Measurements from ENCODE around the gene AHCY.
"Not testable (repeated sequence)": the region's sequence is repeated elsewhere in the genome, so short reads cannot be mapped to it uniquely, and the experiment has no call there.

Gene AHCY

DNA sequence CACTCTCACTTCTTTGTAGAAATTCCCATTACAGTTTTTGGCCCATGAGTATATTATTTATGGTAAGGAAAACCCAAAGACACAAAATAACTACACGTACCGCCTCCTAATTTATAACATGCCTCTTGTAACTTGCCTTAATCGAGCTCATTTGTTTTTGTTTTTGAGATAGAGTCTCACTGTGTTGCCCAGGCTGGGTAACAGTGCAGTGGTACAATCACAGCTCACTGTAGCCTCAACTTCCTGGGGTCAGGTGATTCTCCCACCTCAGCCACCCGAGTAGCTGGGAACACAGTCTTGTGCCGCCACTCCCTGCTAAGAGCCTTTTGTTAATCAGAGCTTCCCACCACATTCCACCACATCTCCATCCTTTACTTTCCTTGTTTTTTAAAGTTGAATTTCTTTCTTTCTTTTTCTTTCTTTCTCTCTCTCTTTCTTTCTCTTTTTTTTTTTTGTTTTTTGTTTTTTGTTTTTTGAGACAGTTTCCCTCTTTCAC, 46.5 kb downstream of the AHCY start:
- DNase-seq (ENCODE audit: low read depth in 2 of 2): no peak

DNA sequence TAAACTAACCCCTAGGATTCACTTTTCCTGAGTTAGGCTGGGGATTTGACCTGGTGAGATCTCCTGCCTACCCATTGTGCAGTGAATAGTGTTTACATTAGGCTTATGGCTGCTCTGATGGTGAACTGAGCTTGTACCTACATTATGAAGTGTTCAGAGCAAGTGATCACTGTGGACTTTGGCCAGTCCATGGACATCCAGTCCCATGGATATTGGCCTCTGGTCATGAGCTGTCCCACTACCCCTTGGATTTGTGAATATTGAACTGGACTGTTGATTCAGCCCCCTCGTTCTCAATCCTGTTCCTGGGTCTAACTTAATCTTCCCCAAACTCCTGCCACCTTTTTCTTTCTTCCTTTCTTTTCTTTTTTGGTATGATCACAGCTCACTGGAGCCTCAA, 48.2 kb downstream of the AHCY start:
- no peak for DNase-seq (ENCODE audit: low read depth in 2 of 2)

DNA sequence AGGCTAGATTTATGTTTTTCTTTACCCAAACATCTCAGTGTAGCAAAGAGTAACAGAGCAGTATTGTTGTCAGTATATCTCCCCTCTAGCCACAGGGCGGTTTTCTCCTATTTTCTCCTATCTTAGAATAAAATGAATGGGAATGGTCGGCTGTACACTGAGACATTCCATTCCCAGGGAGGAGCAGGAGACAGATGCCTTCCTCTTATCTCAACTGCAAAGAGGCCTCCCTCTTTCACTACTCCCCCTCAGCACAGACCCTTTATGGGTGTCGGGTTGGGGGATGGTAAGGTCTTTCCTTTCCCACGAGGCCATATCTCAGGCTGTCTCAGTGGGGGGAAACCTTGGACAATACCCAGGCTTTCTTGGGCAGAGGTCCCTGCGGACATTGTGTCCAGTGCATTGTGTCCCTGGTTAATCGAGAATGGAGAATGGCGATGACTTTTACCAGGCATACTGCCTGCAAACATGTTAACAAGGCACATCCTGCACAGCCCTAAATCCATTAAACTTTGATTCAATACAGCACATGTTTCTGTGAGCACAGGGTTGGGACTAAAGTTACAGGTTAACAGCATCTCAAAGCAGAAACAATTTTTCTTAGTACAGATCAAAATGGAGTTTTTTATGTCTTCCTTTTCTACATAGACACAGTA, 50.6 kb downstream of the AHCY start:
- not testable (repeated sequence) for DNase-seq (ENCODE audit: low read depth in 2 of 2)

DNA sequence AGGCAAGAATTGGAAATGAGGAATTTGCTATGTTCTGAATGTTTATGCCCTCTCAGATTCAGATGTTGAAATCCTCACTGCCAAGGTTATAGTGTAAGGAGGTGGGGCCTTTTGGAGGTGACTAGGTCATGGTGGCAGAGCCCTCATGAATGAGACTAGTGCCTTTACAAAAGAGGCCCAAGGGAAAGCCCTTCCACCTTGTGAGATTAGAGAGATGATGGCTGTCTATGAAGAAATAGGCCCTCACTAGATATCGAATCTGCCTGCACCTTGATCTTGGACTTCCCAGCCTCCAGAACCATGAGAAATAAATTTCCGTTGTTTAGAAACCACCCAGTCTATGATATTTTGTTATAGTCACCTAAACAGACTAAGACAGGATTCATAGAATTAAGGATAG, 51.5 kb downstream of the AHCY start:
- no peak for DNase-seq (ENCODE audit: low read depth in 2 of 2)

DNA sequence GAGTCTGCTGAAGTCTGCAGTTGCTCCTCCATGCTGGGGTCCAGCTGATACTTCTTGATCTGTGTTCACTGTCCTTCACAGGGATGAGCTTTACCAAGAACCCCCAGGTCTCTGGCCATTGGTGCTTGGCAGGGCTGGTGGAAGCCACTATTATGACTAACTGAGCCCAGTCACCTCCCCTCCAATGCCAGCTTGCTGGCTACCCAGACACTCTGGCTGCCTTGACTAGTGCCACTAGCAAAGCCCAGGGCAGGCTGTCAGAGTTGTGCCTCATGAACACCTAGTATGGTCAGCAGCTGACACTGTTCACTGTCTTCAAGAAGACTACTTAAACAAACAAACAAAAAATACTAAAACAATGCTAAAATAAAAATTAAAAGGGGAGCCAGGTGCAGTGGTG, 53.1 kb downstream of the AHCY start:
- DNase-seq (ENCODE audit: low read depth in 2 of 2): no peak

DNA sequence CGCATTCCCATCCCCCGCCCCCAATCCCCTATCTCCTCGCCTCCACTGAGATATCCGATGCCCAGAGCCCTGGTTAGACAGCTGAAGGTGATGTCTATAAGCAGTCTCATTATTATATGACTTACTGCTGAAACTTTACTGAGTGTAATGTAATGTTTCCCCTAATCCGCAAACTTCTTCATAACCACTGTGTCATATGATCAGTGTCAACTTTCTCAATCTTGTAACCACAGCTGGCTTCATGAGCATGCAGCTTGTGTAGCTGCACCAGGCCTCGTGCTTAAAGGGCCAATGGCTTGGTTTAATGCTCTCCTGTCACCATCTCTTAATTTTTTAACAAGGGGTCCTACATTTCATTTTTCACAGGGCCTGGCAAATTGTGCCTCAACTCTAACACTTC, 53.9 kb downstream of the AHCY start:
- no peak for DNase-seq (ENCODE audit: low read depth in 2 of 2)

DNA sequence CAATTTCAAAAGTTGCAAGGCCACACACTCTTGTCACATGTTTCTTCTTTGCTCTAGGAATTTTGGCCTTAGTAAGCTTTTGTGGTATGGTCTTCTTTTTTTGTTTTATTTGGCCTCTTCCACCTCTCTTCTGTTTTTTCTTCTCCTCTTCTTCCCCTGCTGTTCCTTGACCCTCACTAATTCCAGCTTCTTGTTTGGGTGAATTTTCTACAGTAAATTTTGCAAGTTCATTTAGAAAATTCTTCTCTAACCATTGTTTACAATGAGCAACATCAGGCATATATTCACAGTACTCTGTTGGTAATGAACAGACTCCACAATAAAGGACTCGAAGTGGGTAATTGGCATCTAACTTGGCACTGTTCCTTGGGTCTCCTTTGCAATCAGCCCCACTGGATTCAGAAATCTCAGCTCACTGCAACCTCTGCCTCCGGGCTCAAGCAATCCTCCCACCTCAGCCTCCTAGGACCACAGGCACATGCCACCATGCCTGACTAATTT, 57.0 kb downstream of the AHCY start:
- no peak for DNase-seq (ENCODE audit: low read depth in 2 of 2)

DNA sequence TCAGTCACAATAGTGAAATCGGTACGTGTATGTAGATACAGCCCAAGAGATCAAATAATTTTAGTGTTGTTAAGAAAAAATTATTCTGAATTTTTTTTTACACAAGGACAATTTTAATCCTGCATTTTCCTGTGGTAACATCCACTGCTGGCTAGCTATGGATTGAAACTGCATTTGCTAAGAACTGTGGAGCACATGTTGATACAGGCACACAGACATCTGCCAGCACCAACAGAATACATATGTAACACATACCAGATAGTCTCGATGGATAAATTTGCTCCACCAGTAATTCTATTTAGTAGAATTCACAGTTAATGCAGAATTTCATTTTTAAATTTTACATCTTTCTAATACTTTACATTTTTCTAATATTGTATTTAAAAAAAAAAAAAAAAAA, 59.8 kb downstream of the AHCY start:
- no peak for DNase-seq (ENCODE audit: low read depth in 2 of 2)

DNA sequence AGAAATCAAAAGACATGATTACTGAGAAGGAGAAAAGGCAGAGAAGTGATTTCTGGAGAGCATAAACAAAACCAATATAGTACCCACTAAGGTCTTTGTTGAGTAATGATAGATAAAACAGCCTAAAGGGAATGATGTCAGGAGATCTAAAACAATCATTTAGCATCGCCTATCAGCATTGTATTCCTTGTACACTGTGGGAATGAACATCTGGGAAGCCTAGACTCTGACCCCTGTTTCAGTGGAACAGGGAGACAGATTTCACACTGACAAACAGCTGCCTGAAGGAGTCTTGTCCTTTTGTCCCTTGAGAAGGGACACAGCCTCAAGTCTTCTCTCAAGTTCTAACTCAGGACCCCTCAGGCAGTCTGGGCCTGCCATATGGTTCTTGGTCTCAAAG, 60.3 kb downstream of the AHCY start:
- no peak for DNase-seq (ENCODE audit: low read depth in 2 of 2)

DNA sequence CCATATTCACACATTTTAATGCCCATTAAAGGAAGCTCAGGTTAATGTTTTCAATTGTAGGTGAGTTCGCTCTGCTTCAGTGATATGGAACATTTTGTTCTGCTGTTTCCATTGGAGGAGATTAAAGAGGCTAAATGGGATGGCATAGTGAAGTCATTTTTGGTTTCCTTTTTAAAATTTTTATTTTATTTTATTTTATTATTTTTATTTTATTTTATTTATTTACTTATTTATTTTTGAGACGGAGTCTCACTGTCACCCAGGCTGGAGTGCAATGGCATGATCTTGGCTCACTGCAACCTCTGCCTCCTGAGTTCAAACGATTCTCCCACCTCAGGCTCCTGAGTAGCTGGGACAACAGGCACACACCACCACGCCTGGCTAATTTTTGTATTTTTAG, 61.1 kb downstream of the AHCY start:
- not testable (repeated sequence) for DNase-seq (ENCODE audit: low read depth in 2 of 2)

DNA sequence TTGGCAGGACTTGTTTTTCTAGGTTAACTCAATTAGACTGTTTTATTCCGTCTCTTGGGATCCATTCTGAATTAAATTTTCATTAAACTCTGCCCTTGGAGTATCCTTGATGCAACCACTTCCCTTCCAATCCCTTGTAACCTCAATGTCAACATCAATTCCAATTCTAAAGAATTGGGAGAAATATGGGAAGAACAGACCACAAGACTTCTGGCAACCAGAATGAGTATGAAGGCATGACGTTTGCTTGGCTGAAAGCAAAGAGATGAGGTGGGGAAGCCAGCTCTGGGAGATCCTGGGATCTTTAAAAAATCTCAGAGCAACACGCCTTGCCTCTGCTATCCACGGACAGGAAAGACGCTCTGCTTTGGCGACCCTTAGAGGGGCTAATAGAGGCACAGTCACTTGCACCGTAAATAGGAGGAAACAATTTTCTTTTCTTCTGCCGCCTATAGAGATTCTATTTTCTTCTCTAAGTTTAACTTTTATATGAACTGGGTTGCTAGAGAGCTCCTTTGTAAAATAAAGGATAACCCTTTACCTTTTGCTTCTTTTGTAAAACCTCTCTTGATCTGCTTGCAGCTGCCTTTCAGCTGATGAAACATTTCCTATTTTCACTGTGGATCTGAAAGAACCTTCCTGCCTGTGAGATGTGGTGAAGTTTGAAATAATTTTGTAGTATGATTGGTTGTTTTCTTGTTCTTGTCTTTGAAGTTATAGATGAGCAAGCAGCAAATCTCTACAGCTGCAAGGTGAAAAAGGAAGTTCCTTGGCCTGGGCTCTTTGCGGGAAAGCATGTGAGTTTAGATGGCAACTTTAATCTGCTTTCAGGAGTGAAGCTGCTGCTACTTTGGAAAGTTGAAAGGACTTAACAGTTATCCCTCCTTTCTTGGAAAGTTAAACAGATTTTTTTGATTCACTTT, 62.2 kb downstream of the AHCY start, which contains the start of gene ASIP:
TSS of gene ASIP (plus strand) at position 731 of the 923 bp plus-strand sequence. CDS start 18,952 bp downstream, outside the sequence.
- DNase-seq (ENCODE audit: low read depth in 2 of 2): no peak

DNA sequence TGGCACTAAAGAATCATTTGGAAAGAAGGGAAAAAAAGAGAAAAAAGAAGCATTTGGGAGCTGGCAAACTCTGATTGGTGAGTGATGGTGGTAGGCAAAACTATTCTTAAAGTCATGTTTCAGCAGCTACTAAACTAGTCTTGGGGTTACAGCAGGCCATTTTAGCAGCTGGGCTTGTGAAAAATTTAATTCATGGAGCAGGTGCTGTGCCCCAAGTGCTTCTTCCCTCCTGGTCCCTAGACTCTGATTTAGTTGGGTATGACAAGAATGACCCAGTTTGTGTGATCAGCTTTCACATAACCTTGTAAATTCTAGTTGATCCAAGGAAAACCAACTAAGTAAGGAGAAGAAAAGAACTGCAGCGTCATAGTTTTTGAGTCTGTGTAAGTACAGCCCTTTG, 63.0 kb downstream of the AHCY start:
- no peak for DNase-seq (ENCODE audit: low read depth in 2 of 2)

DNA sequence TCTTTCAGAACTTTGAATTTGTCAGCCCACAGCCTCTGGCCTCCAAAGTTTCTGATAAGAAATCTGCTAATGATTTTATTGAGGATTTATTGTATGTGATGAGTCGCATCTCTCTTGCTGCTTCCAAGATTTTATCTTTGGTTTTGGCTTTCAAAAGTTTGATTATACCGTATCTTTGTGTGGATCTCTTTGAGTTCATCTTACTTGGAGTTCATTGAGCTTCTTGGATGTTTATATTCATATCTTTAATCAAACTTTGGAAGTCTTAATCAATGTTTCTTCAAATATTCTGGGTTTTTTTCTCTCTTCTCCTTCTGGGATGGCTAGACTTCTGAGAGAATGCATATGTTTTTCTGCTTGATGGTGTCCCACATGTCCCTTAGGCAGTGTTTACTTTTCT, 65.2 kb downstream of the AHCY start:
- no peak for DNase-seq (ENCODE audit: low read depth in 2 of 2)

DNA sequence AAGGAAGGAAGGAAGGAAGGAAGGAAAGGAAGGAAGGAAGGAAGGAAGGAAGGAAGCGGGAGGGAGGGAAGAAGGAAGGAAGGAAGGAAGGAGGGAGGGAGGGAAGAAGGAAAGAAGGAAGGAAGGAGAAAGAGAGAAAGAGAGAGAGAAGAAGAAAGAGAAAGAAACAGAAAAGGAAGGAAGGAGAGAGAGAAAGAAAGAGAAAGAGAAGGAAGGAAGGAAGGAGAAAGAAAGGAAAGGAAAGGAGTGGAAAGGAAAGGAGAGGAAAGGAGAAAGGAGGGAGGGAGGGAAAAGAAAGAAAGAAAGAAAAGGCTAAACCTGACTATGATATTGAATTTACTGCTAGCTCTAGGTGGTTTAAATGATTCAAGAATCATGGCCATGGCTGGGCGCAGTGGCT, 67.3 kb downstream of the AHCY start:
- DNase-seq (ENCODE audit: low read depth in 2 of 2): no peak

DNA sequence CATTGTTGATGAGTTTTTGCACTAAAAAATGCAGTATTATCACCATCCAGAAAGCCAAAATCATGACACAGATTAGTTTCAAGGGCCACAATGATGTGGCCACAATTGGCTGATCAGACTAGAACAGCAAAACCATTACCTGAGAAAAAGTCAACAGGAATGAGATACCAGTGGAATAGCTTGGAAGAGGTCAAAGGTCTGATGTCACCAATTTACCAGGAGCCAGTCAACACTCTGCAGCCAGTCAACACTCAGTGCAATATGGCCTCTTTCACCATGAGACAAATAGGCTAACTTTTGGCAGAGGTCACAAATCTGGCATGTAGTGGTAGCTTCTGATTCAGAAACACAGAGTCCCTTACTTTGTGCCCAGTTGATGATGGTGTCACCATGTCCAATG, 69.5 kb downstream of the AHCY start:
- no peak for DNase-seq (ENCODE audit: low read depth in 2 of 2)

DNA sequence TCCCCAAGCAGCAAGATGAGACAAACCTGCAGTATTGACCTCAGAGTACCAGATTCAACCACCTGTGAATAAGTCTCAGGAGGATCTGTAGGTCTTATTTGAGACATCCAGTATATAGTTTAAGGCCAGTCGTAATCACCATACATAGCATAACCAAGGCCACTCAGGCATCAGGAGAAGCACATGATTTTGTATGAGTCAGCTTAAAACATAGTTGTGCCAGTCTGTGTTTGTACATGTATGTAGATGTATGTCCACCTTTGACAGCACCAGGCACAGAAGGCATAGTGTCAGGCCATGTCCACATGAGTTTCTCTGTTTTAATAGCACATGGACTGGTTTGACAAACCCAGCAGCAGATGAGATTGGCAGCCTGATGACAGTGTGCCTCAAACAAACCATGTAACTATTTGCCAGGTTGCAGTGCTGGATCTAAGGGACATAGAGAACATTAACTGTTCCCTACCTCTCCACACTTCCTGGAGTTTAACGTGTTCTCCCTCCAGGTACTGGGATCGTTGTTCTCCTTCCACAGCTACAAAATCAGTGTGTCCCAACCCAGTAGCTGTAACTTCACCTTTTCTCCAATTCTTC, 70.6 kb downstream of the AHCY start:
- no peak for DNase-seq (ENCODE audit: low read depth in 2 of 2)

DNA sequence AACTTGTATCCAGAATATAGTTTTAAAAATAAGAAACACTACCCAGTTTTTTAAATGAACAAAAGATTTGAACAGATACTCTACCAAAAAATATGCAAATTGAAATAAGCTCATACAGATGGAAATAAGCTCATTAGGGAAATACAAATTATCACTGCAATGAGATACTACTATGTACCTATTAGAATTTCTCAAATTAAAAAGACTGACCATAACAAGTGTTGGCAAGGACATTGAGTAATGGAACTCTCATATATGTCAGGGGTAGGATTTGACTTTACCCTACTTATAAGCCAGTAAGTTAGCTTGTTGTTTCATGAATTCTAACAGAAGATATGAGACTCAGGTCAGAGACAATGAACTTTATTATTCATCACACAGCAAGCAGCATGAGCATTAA, 71.5 kb downstream of the AHCY start:
- DNase-seq (ENCODE audit: low read depth in 2 of 2): no peak

Data from stimulated activated CD8-positive, alpha-beta memory T cell treated with anti-CD3 and anti-CD28 coated beads, Interleukin-7, amount 100 ng/mL, for 1 hour (primary cell).